ENCODE measurements around the gene HCN4. TPM values are rescaled to one million over a fixed set of nuclear protein-coding genes. Genes with fewer than 3 reads are reported as not detected.

The HCN4 gene
- total and polyA plus RNA-seq, 2 of the 8 experiments (the other 6 are each of a cell fraction or from before 2014, with no cell fraction given), result 3.7 to 8.5 TPM

GRCh38 chr15:73296609-73297353 is 72.0 kb downstream of the HCN4 start:
- Histone ChIP-seq H3K4me1 (replicated peaks in 1 of 4; ENCODE audit: control insufficient read depth in 3 of 4, insufficient read depth in 4 of 4, low read length in 3 of 4) (no peaks in the 10 kb centered on the region), H2BK12ac (ENCODE audit: low read depth, low read length) (no peak overlapping the region), H3K23ac (ENCODE audit: insufficient read length) (no peak overlapping the region), H3K23me2 (ENCODE audit: low read depth, low read length) (no peaks in the 10 kb centered on the region), H2BK5ac (ENCODE audit: low read depth, low read length) (no peak overlapping the region; the same call in 1 of the 2 replicates), H3K27me3 (replicated peaks in 1 of 4; ENCODE audit: control insufficient read depth in 3 of 4, extremely low read depth in 1 of 4, insufficient read depth in 3 of 4, low read length in 3 of 4) (no peaks in the 10 kb centered on the region), H3K4ac (replicated peaks; ENCODE audit: insufficient read length, low read depth, low read length) (no peak overlapping the region), H3K4me2 (ENCODE audit: insufficient read depth in 1 of 2, low read depth in 2 of 2, low read length in 2 of 2) (no peak overlapping the region), H4K8ac (ENCODE audit: extremely low read depth, insufficient read depth, low read length) (no peak overlapping the region), H3K79me1 (ENCODE audit: low read depth, low read length) (no peaks in the 10 kb centered on the region), H2BK120ac (replicated peaks; ENCODE audit: low read depth, low read length) (no peak overlapping the region), H3K18ac (ENCODE audit: extremely low read depth, low read length) (no peak overlapping the region), H2BK20ac (ENCODE audit: low read length) (no peak overlapping the region), H3K27ac (ENCODE audit: low read depth, low read length) (no peak overlapping the region), H3K56ac (replicated peaks; ENCODE audit: insufficient read length, low read depth, low read length) (no peak overlapping the region), H3K36me3 (ENCODE audit: control insufficient read depth in 2 of 4, insufficient read depth in 4 of 4, low read length in 3 of 4) (peaks cover 8 to 20% (median 15%) of the 10 kb centered on the region in 4 experiments; a peak in 7 of 8 replicates), H2AK5ac (ENCODE audit: low read depth, low read length) (no peak overlapping the region), H4K91ac (replicated peaks; ENCODE audit: insufficient read length, low read length) (no peak overlapping the region), H3K14ac (ENCODE audit: insufficient read length) (no peak overlapping the region), H4K20me1 (replicated peaks in 1 of 2; ENCODE audit: control insufficient read depth in 1 of 2, insufficient read depth in 2 of 2, low read length in 2 of 2) (no peaks in the 10 kb centered on the region), H3K9ac (replicated peaks in 1 of 4; ENCODE audit: extremely low read depth in 1 of 4, low read depth in 3 of 4, low read length in 3 of 4) (0 out of 7 replicates have a peak overlapping the region, but pooled peaks of 1 of the 4 experiments have one; percentile 19), H2AFZ (ENCODE audit: low read length) (no peak overlapping the region), H4K5ac (ENCODE audit: insufficient read length, low read depth, low read length) (no peak overlapping the region), H3K79me2 (ENCODE audit: control insufficient read depth in 1 of 2, insufficient read depth in 2 of 2, low read length in 2 of 2) (no peaks in the 10 kb centered on the region), H2BK15ac (ENCODE audit: low read length) (no peak overlapping the region), H3K4me3 (ENCODE audit: extremely low read depth in 1 of 4, insufficient read depth in 2 of 4, low read depth in 3 of 4, low read length in 4 of 4) (no peak overlapping the region), H3K9me3 (ENCODE audit: insufficient read depth in 2 of 2, low read depth in 1 of 2, low read length in 1 of 2) (no peaks in the 10 kb centered on the region)
- TF ChIP-seq MAFK (IDR thresholded peaks at IDR 0.05; ENCODE audit: low read depth, low read length) (no peak), TAF7 (optimal IDR thresholded peaks at IDR 0.05; ENCODE audit: borderline replicate concordance, low read depth, low read length) (no peak), ZNF274 (IDR thresholded peaks at IDR 0.05; ENCODE audit: borderline replicate concordance, extremely low read depth, low read length) (no peak)
- 87% methylated on average over 9 of the region's 9 CpGs; no CpG with 5 or more reads in 1 of the 2 experiments for WGBS, 2 experiments (ENCODE audit: extremely low coverage in 1 of 2, insufficient coverage in 1 of 2, insufficient read length in 1 of 2, insufficient replicate concordance in 2 of 2, low coverage in 1 of 2, low lambda C conversion rate in 2 of 2, missing lambda C conversion rate in 1 of 2)
- ChIA-PET POLR2A (ENCODE audit: partially characterized antibody) (no interaction called here), CTCF (ENCODE audit: partially characterized antibody) (interaction anchor here (0.8 to 2.2 kb wide), 6 partner anchors 9 to 404 kb away, joined by 3 to 6 read pairs (median 4); no protein-coding TSS in a partner anchor)
- no peak for FAIRE-seq
- DNase-seq (ENCODE audit: low read depth in 1 of 2, low spot score in 2 of 2), result no peak
